Lower lobe of right lung (tissue), 2 donors: Measurements from ENCODE around the gene INTS11. TPM values are rescaled to one million over a fixed set of nuclear protein-coding genes. Genes with fewer than 3 reads are reported as not detected.

Experiments used
- ATAC-seq, 2 donors: fragments of 200-7000 bp; cut with Tn5 transposase; one replicate each; pipeline ENCODE4 v1.9.1; 2020 to 2022; ENCODE audit warnings: mild to moderate bottlenecking in 2 of 2, moderate library complexity in 2 of 2
- DNase-seq: peaks from one replicate; pipeline ENCODE4 v3.0.0-alpha.2; 2020
- H3K27ac ChIP-seq: fragments of 200-600 bp; one replicate; pipeline ENCODE4 v1.8.0; 2022
- H3K27me3 ChIP-seq: fragments of 200-600 bp; one replicate; pipeline ENCODE4 v1.8.0; 2022; ENCODE audit warnings: low read depth
- H3K36me3 ChIP-seq: fragments of 200-600 bp; one replicate; pipeline ENCODE4 v1.8.0; 2022; ENCODE audit warnings: mild to moderate bottlenecking
- H3K4me1 ChIP-seq: fragments of 200-600 bp; one replicate; pipeline ENCODE4 v1.8.0; 2022
- H3K4me3 ChIP-seq: fragments of 200-600 bp; one replicate; pipeline ENCODE4 v1.8.0; 2022; ENCODE audit warnings: mild to moderate bottlenecking
- H3K9me3 ChIP-seq: fragments of 200-600 bp; one replicate; pipeline ENCODE4 v1.8.0; 2022
- CTCF ChIP-seq: fragments of 200-600 bp; IDR thresholded peaks from one replicate; pipeline ENCODE4 v1.8.0; 2022; ENCODE audit warnings: antibody characterized with exemption, mild to moderate bottlenecking
- intact Hi-C: fragments of 100-400 bp; cut with DNase I; formaldehyde crosslinking; loops from one replicate; pipeline ENCODE4 v1.11.0; 2022
- long read RNA-seq: library from polyadenylated mRNA; unstranded; transcript quantifications from one replicate; pipeline ENCODE4 v2.0.0, GENCODE V29; 2021
- total RNA-seq: library from RNA; stranded (reverse); fragmentation: NEBNext Ultra II Directional; extraction: Animal tissue kit (Norgen Biotek cat#: 25700); gene quantifications from one replicate; pipeline ENCODE4 v1.2.1, GENCODE V29; 2021
- donor health status: DM: no; HTN: yes; CAD: no; lungs with severe emphysema.

INTS11 gene
- 88.9 TPM for total RNA-seq
- long read RNA-seq, transcript INTS11-208 (17 exons, 2,148 nt) = major isoform, 65 of 112 reads
- long read RNA-seq, partial matches to known transcripts = 17 of 112 reads
- long read RNA-seq, other reads (novel, unspliced or antisense) = 29 of 112 reads

GRCh38 chr1:1324524-1325287 is at the start of gene INTS11, which contains the start of gene CPTP:
Gene INTS11, minus strand, starts transcription at chr1:1324660. Its CDS starts 52 bp downstream, at chr1:1324608.
Gene CPTP, plus strand, starts transcription at chr1:1324802. Its CDS starts 2,109 bp downstream, at chr1:1326911.
- H3K27ac ChIP-seq = peak within 1 kb of the TSS; percentile 91
- ATAC-seq = peak; percentile 93 to 94
- H3K4me3 ChIP-seq = peak within 1 kb of the TSS; percentile 100
- DNase-seq = peak; percentile 94
- peaks cover 39% of the 10 kb centered on the region for H3K4me1 ChIP-seq
- H3K27me3 ChIP-seq = no peaks in the 10 kb centered on the region
- intact Hi-C loops = no loop called here
- TF ChIP-seq CTCF = no peak
- H3K9me3 ChIP-seq = no peaks in the 10 kb centered on the region
- peaks cover 44% of the 10 kb centered on the region for H3K36me3 ChIP-seq

DNA sequence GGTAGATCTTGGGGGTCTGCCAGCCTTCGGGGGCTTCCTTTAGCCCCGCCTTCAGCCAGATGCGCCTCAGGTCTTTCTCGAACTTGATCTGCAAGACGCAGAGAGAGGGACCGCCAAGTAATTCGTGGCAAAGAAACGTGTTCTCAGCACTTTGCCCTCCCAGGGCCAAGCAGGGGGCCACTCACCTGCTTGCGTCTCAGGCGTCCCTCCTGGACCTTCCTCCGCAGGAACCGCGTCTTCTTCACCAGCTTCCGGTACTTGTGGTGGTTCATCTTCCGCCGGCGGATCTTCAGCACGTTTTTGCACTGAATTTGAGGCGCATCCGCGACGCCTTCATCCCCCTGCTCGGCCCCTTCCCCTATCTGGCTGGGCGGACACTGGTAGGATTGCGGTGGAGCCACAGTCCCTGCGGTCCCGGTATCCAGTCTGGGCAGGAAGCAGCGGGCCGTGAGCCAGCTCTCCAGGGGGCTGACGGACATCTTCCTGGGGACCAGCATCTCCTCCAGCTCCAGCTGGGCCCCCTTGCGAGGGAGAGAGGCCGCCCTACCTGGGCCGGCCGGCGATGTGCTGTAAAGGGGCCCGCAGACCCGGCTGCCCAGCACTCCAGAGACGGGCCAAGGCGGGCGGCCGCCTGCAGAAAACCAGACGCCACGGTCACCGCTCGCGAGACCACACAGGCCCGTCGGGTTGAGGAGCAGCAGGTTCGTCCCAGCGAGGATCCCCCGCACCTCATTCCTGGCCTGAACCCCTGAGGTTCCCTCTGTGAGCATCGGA is 49.5 kb upstream of the INTS11 start:
- H3K4me1 ChIP-seq = peaks cover 45% of the 10 kb centered on the region
- intact Hi-C loops = no loop called here
- peak overlapping the region; percentile 99 for H3K4me3 ChIP-seq
- peak overlapping the region; percentile 97 for H3K27ac ChIP-seq
- H3K36me3 ChIP-seq = peaks cover 18% of the 10 kb centered on the region
- ATAC-seq (no peak), DNase-seq (no peak)
- H3K9me3 ChIP-seq = no peaks in the 10 kb centered on the region
- no peak for TF ChIP-seq CTCF
- H3K27me3 ChIP-seq = no peaks in the 10 kb centered on the region

GRCh38 chr1:1373051-1373814 is 48.8 kb upstream of the INTS11 start:
- intact Hi-C loops = no loop called here
- DNase-seq (no peak), ATAC-seq (no peak)
- TF ChIP-seq CTCF = no peak
- Histone ChIP-seq H3K27ac (no peak overlapping the region), H3K36me3 (peaks cover 18% of the 10 kb centered on the region), H3K4me1 (peaks cover 45% of the 10 kb centered on the region), H3K9me3 (no peaks in the 10 kb centered on the region), H3K4me3 (peak overlapping the region; percentile 99), H3K27me3 (no peaks in the 10 kb centered on the region)

DNA sequence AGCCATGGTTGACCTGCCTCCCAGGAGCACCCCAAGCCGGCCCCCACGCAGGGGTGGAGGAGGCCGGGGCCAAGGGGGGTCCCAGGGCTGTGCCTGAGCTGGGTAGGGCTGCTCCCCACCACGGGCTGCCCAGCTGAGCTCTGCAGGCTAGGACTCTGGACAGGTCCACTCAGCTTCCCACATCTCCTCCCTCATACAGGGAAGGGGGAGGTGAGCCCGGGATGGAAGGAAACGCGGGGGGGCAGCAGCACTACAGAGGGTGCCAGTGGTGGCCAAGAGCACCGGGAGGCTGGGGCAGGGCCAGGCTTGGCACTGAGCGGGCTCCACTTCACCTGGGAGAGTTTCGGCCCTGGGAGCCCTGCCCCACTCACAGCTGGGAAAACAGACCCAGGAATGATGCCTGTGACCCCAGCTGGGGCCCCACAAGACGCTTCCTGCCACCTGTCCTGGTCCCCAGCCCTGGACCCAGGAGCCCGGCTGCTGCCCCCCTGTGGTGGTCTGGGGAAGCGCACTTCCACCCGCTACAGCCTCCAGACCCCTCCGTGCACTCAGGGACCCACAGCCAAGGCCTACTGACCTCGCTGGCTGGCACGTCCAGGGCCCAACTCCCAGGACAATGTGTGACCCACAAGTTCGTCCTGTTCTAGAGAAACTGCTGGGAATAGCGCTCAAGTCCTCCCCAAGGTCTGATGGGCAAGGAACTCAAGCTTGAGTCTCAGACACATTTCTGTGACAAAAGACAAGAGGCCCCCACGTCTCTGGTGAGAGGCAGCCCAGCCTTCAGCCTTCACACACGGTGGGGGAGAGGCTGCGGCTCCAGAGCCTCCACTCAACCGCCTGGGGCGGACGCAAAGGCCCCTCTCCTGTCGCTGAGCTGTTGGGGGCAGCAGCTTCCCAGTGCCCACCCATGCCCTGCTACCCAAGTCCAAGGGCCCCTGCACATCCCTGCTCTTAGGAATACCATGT is 47.6 kb upstream of the INTS11 start:
- Histone ChIP-seq H3K36me3 (peaks cover 18% of the 10 kb centered on the region), H3K9me3 (no peaks in the 10 kb centered on the region), H3K27ac (peak overlapping the region; percentile 5), H3K27me3 (no peaks in the 10 kb centered on the region), H3K4me1 (peaks cover 45% of the 10 kb centered on the region), H3K4me3 (no peak overlapping the region)
- peak; percentile 81 for DNase-seq
- ATAC-seq = peak; percentile 49 to 65
- TF ChIP-seq CTCF = peak; percentile 97
- intact Hi-C loops = no loop called here
